ENCODE measurements around the gene SLC26A3.

DNA sequence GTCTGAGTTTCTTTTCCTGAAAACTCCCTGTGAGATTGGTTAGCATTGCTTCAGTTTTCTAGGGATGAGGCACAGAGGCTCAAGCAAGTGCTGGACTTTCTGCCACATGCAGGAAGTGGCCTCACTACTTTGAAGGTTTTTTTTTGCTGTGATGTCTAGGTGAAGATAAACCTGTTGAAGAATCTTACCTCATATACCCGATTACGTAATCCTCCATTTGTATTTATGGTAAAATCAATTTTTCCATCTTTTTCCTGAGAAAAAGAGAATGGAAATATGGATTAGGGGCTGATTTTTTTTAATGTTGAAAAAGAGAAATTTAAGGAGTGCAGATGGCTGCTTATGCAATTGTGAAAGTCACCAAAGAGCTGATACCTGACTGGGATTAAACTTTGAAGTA, 35.6 kb downstream of the SLC26A3 start:
- TF ChIP-seq, protein P1, sequence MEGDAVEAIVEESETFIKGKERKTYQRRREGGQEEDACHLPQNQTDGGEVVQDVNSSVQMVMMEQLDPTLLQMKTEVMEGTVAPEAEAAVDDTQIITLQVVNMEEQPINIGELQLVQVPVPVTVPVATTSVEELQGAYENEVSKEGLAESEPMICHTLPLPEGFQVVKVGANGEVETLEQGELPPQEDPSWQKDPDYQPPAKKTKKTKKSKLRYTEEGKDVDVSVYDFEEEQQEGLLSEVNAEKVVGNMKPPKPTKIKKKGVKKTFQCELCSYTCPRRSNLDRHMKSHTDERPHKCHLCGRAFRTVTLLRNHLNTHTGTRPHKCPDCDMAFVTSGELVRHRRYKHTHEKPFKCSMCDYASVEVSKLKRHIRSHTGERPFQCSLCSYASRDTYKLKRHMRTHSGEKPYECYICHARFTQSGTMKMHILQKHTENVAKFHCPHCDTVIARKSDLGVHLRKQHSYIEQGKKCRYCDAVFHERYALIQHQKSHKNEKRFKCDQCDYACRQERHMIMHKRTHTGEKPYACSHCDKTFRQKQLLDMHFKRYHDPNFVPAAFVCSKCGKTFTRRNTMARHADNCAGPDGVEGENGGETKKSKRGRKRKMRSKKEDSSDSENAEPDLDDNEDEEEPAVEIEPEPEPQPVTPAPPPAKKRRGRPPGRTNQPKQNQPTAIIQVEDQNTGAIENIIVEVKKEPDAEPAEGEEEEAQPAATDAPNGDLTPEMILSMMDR (IDR thresholded peaks at IDR 0.05; ENCODE audit: insufficient read depth, low read length, poor library complexity, severe bottlenecking) = no peak
- no peak for TF ChIP-seq EZH2phosphoT487 (conservative IDR thresholded peaks at IDR 0.05; ENCODE audit: low read length)
